Nephron progenitor cell (in vitro differentiated cells): ENCODE measurements around the gene ZNF561.

Source experiments
- DNase-seq: peaks from one replicate; pipeline ENCODE4 v3.0.0; 2021
- H3K27ac Mint-ChIP-seq: 2 replicates; pipeline ENCODE4 v1.8.0; 2021; ENCODE audit warnings: mild to moderate bottlenecking, moderate library complexity, mixed read lengths
- H3K27me3 Mint-ChIP-seq: 2 replicates; pipeline ENCODE4 v1.8.0; 2021; ENCODE audit warnings: mild to moderate bottlenecking, low read depth, mixed read lengths; ENCODE audit not compliant: poor library complexity
- H3K36me3 Mint-ChIP-seq: 2 replicates; pipeline ENCODE4 v1.8.0; 2021; ENCODE audit warnings: low read depth, mixed read lengths
- H3K4me1 Mint-ChIP-seq: 2 replicates; pipeline ENCODE4 v1.8.0; 2021; ENCODE audit warnings: mixed read lengths
- H3K4me3 Mint-ChIP-seq: 2 replicates; pipeline ENCODE4 v1.8.0; 2021; ENCODE audit warnings: mild to moderate bottlenecking, moderate library complexity, mixed read lengths
- H3K9me3 Mint-ChIP-seq: 2 replicates; pipeline ENCODE4 v1.8.0; 2021; ENCODE audit warnings: mild to moderate bottlenecking, moderate library complexity, mixed read lengths
- TF ChIP-seq, protein P1 (sequence below): fragments of 200-600 bp; sonication (generic); IDR thresholded peaks from 2 replicates; pipeline ENCODE4 v1.5.0; 2021; ENCODE audit warnings: antibody characterized with exemption

ZNF561 gene

DNA sequence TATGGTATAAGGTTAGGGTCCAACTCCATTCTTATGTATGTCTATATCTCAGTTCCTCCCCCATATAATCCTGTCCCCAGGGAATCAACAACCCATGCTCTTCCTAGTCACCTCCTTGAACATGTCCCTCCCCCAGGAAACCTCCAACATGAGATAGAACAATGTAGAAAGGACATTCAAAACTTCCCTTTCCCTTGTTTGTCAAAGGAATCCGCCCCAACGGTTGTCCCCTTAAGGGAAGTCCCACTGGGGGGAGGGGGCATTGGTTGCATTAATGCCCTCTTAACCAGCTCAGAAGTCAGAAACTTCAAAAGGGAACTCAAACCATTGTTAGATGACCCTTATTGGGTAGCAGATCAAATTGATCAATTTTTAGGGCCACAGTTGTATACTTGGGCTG is 6.8 kb upstream of the ZNF561 start:
- TF ChIP-seq, protein P1, sequence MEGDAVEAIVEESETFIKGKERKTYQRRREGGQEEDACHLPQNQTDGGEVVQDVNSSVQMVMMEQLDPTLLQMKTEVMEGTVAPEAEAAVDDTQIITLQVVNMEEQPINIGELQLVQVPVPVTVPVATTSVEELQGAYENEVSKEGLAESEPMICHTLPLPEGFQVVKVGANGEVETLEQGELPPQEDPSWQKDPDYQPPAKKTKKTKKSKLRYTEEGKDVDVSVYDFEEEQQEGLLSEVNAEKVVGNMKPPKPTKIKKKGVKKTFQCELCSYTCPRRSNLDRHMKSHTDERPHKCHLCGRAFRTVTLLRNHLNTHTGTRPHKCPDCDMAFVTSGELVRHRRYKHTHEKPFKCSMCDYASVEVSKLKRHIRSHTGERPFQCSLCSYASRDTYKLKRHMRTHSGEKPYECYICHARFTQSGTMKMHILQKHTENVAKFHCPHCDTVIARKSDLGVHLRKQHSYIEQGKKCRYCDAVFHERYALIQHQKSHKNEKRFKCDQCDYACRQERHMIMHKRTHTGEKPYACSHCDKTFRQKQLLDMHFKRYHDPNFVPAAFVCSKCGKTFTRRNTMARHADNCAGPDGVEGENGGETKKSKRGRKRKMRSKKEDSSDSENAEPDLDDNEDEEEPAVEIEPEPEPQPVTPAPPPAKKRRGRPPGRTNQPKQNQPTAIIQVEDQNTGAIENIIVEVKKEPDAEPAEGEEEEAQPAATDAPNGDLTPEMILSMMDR, result no peak
- H3K4me1 Mint-ChIP-seq, result peaks cover 16% of the 10 kb centered on the region

DNA sequence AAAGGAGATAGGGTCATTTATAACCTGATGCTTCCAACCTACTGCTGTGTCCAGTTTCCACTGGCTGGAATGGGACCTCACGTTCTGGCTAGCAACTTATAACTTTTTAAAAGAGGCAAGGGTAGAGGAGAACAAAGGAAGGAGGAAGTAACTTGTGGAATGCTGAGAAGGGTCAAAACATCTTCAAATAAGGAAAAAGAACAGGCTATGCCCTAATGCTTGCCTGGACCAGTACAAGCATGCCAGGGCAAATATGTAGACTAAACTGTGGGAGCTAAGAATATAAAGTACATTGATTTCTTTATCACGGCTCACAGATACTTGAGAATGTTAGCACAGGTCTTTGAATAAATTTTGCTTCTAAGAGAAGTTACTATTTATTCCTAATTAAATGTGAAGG is 1.5 kb upstream of the ZNF561 start:
- Mint-ChIP-seq H3K27ac (peak overlapping the region; percentile 92), H3K27me3 (no peaks in the 10 kb centered on the region), H3K9me3 (peaks cover 1% of the 10 kb centered on the region), H3K36me3 (peaks cover 37% of the 10 kb centered on the region), H3K4me1 (peaks cover 35% of the 10 kb centered on the region), H3K4me3 (peak overlapping the region; percentile 78)
- TF ChIP-seq, protein P1, result no peak
- DNase-seq, result no peak

More for the DNA sequence above, 6.8 kb upstream of the ZNF561 start:
- H3K4me3 Mint-ChIP-seq, result no peak overlapping the region
- no peaks in the 10 kb centered on the region for H3K27me3 Mint-ChIP-seq
- DNase-seq, result no peak
- H3K36me3 Mint-ChIP-seq, result peaks cover 43% of the 10 kb centered on the region
- H3K9me3 Mint-ChIP-seq, result no peaks in the 10 kb centered on the region
- H3K27ac Mint-ChIP-seq, result no peak overlapping the region

DNA sequence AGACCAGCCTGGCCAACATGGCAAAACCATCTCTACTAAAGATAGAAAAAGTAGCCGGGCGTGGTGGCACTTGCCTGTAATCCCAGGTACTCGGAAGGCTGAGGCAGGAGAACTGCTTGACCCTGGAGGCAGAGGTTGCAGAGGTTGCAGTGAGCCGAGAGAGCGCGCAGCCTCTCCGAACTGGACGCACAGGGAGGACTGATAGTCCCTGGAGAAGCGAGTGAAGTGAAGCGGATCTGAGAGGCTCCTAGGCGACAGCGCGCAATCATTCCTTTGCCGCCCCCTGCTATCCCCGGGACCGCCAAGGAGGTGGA is 233 bp downstream of the ZNF561 start:
- TF ChIP-seq, protein P1, result no peak
- peaks cover 32% of the 10 kb centered on the region for H3K4me1 Mint-ChIP-seq

DNA sequence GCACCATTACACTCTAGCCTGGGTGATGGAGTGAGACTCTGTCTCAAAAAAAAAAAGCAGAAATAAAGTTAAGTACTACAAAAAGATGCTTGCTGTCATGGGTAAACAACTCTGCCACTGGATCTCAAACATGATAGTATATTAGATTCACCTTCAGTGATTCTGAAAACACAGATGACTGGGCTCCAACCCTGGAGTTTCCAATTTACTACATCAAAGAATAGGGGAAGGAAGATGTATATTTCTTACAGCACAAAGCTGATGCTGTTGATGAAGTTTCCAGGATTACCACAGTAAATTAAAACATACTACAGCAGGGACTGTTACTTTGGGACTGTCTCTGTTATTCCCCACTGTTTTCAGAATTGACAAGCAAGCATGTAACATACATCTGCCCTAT is 5.2 kb downstream of the ZNF561 start:
- Mint-ChIP-seq H3K27me3 (peaks cover 2% of the 10 kb centered on the region), H3K4me1 (peaks cover 6% of the 10 kb centered on the region)
- TF ChIP-seq, protein P1, result no peak

More for the DNA sequence above, 233 bp downstream of the ZNF561 start:
- DNase-seq, result no peak
- Mint-ChIP-seq H3K36me3 (peaks cover 46% of the 10 kb centered on the region), H3K4me3 (peak overlapping the region; percentile 100), H3K9me3 (peaks cover 10% of the 10 kb centered on the region), H3K27me3 (peaks cover 2% of the 10 kb centered on the region), H3K27ac (peak overlapping the region; percentile 100)

DNA sequence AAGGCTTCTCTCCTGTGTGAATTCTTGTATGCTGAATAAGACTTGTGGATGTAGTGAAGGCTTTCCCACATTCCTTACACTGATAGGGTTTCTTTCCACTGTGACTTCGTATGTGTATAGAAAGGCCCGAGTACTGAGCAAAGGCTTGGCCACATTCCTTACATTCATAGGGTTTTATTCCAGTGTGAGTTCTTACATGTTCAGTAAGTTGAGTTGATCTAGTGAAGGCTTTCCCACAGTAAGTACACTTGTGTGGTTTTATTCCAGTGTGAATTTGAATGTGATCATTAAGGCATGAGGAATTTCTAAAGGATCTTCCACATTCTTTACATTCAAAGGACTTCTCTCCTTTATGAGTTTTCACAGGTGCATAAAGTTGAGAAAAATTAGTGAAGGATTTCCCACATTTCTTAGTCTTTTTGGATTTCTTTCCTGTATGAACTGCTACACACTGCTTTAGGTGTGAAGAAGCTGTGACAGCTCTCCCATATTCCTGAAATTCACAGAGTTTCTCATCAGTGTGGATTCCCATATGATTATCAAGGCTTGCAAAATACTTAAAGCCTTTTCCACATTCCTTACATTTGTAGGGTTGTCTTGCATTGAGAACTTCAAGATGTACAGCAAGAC is 10.4 kb downstream of the ZNF561 start:
- DNase-seq, result no peak
- Mint-ChIP-seq H3K4me3 (no peak overlapping the region), H3K36me3 (peaks cover 88% of the 10 kb centered on the region), H3K4me1 (no peaks in the 10 kb centered on the region), H3K9me3 (peaks cover 86% of the 10 kb centered on the region), H3K27ac (no peak overlapping the region), H3K27me3 (no peaks in the 10 kb centered on the region)
- TF ChIP-seq, protein P1, result no peak

More for the DNA sequence above, 5.2 kb downstream of the ZNF561 start:
- peaks cover 57% of the 10 kb centered on the region for H3K9me3 Mint-ChIP-seq
- H3K36me3 Mint-ChIP-seq, result peaks cover 89% of the 10 kb centered on the region
- H3K4me3 Mint-ChIP-seq, result no peak overlapping the region
- H3K27ac Mint-ChIP-seq, result no peak overlapping the region
- DNase-seq, result no peak

DNA sequence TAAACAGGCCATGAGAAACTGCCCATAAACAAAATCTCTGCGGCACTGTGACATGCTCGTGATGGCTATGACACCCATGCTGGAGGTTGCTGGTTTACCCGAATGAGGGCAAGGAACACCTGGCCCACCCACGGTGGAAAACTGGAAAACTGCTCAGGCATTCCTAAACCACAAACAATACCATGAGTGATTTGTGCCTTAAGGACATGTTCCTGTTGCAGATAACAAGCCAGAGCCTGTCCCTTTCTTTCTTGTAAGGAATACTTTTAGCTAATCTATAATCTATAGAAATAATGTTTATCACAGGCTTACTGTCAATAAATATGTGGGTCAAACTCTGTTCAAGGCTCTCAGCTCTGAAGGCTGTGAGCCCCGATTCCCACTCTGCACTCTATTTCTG is 12.1 kb downstream of the ZNF561 start:
- TF ChIP-seq, protein P1, result no peak
- H3K4me3 Mint-ChIP-seq, result no peak overlapping the region
- H3K9me3 Mint-ChIP-seq, result peaks cover 71% of the 10 kb centered on the region
- no peak for DNase-seq
- H3K27me3 Mint-ChIP-seq, result no peaks in the 10 kb centered on the region
- no peak overlapping the region for H3K27ac Mint-ChIP-seq
- no peaks in the 10 kb centered on the region for H3K4me1 Mint-ChIP-seq
- H3K36me3 Mint-ChIP-seq, result peaks cover 71% of the 10 kb centered on the region
